Stimulated activated effector memory CD8-positive, alpha-beta T cell treated with anti-CD3 and anti-CD28 coated beads, Interleukin-12 subunit alpha, Interleukin-12 subunit beta, amount 100 ng/mL, for 72 hours (primary cell): ENCODE results near the gene MAP3K7CL.

Source experiments
- ATAC-seq: fragments of 150-1000 bp; cut with Tn5 transposase; 2 replicates; pipeline ENCODE4 v1.10.0; 2021
- DNase-seq, 2 donors: peaks; one replicate each; pipeline ENCODE4 v3.0.0; 2021 to 2022; ENCODE audit warnings: low spot score in 2 of 2
- H3K27ac Mint-ChIP-seq: one replicate; pipeline ENCODE4 v1.8.0; 2022; ENCODE audit warnings: mild to moderate bottlenecking, mixed read lengths
- H3K36me3 Mint-ChIP-seq: one replicate; pipeline ENCODE4 v1.8.0; 2022; ENCODE audit warnings: mild to moderate bottlenecking, mixed read lengths
- H3K4me1 Mint-ChIP-seq: one replicate; pipeline ENCODE4 v1.8.0; 2022; ENCODE audit warnings: mixed read lengths
- H3K4me3 Mint-ChIP-seq: one replicate; pipeline ENCODE4 v1.8.0; 2022; ENCODE audit warnings: mild to moderate bottlenecking, mixed read lengths
- H3K9me3 Mint-ChIP-seq: one replicate; pipeline ENCODE4 v1.8.0; 2022; ENCODE audit warnings: mixed read lengths

Gene MAP3K7CL

GRCh38 chr21:29213513-29214385 is 83.3 kb downstream of the MAP3K7CL start:
- Mint-ChIP-seq H3K4me3 (no peak overlapping the region), H3K4me1 (no peaks in the 10 kb centered on the region), H3K36me3 (no peaks in the 10 kb centered on the region), H3K9me3 (no peaks in the 10 kb centered on the region), H3K27ac (no peak overlapping the region)
- peak; percentile 11 for ATAC-seq
- DNase-seq = no peak

GRCh38 chr21:29215709-29216108 is 85.3 kb downstream of the MAP3K7CL start:
- Mint-ChIP-seq H3K4me3 (no peak overlapping the region), H3K4me1 (no peaks in the 10 kb centered on the region), H3K27ac (no peak overlapping the region), H3K36me3 (no peaks in the 10 kb centered on the region), H3K9me3 (no peaks in the 10 kb centered on the region)
- no peak for ATAC-seq
- no peak for DNase-seq

GRCh38 chr21:29217818-29218291 is 87.4 kb downstream of the MAP3K7CL start:
- Mint-ChIP-seq H3K4me1 (no peaks in the 10 kb centered on the region), H3K27ac (no peak overlapping the region), H3K4me3 (no peak overlapping the region), H3K9me3 (no peaks in the 10 kb centered on the region), H3K36me3 (no peaks in the 10 kb centered on the region)
- DNase-seq (no peak), ATAC-seq (no peak)

GRCh38 chr21:29218749-29219148 is 88.3 kb downstream of the MAP3K7CL start:
- H3K4me3 Mint-ChIP-seq = no peak overlapping the region
- H3K4me1 Mint-ChIP-seq = no peaks in the 10 kb centered on the region
- DNase-seq (no peak), ATAC-seq (no peak)
- no peaks in the 10 kb centered on the region for H3K9me3 Mint-ChIP-seq
- H3K36me3 Mint-ChIP-seq = no peaks in the 10 kb centered on the region
- no peak overlapping the region for H3K27ac Mint-ChIP-seq

GRCh38 chr21:29219165-29219770 is 88.8 kb downstream of the MAP3K7CL start:
- no peak for DNase-seq
- no peak for ATAC-seq
- Mint-ChIP-seq H3K4me3 (no peak overlapping the region), H3K4me1 (no peaks in the 10 kb centered on the region), H3K36me3 (no peaks in the 10 kb centered on the region), H3K9me3 (no peaks in the 10 kb centered on the region), H3K27ac (no peak overlapping the region)

- ATAC-seq (no peak), DNase-seq (no peak)
- Mint-ChIP-seq H3K36me3 (no peaks in the 10 kb centered on the region), H3K27ac (no peak overlapping the region), H3K9me3 (no peaks in the 10 kb centered on the region), H3K4me1 (no peaks in the 10 kb centered on the region), H3K4me3 (no peak overlapping the region)
These were observed 90.9 kb downstream of the MAP3K7CL start for GRCh38 chr21:29221253-29221744.

- Mint-ChIP-seq H3K36me3 (no peaks in the 10 kb centered on the region), H3K27ac (no peak overlapping the region), H3K4me1 (no peaks in the 10 kb centered on the region), H3K9me3 (no peaks in the 10 kb centered on the region), H3K4me3 (no peak overlapping the region)
- ATAC-seq (no peak), DNase-seq (no peak)
These were observed 93.6 kb downstream of the MAP3K7CL start for GRCh38 chr21:29224006-29224405.
